Measurements from ENCODE around the gene OR2A1.
"Not testable (repeated sequence)": the region's sequence is repeated elsewhere in the genome, so short reads cannot be mapped to it uniquely, and the experiment has no call there.

The OR2A1 gene

GRCh38 chr7:144311872-144312469 is at the start of gene OR2A1:
OR2A1 (plus strand) TSS chr7:144312419; CDS start chr7:144318125, 5,706 bp downstream.
- not testable (repeated sequence) for DNase-seq

GRCh38 chr7:144264692-144265091 is 47.5 kb upstream of the OR2A1 start, which contains the start of gene OR2A7:
OR2A7 (minus strand) TSS chr7:144264792; CDS start chr7:144259628, 5,164 bp downstream.
- DNase-seq = not testable (repeated sequence)

DNA sequence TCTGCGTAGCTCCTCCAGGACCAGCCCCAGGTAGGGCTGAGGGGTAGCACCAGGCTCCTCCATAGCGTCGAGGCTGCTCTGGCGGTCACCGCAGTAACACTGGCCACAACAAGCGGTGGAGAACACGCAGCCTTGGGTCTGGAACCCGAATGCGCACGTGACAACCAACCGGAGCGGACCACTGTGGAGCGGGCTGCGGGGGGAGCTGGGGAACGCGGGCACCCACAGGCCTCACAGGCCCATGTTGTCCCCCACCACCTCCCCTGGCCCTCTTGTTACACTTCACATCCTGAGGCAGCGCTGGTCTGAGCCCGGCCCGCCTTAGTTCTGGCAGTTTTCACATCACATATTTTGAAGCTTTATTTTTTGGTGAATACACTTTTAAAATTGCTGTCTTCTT is 43.0 kb upstream of the OR2A1 start, which contains the start of gene CTAGE8:
TSS of gene CTAGE8 (minus strand) at position 101 of the 400 bp plus-strand sequence. CDS start at position 63, 38 bp downstream.
- not testable (repeated sequence) for DNase-seq

DNA sequence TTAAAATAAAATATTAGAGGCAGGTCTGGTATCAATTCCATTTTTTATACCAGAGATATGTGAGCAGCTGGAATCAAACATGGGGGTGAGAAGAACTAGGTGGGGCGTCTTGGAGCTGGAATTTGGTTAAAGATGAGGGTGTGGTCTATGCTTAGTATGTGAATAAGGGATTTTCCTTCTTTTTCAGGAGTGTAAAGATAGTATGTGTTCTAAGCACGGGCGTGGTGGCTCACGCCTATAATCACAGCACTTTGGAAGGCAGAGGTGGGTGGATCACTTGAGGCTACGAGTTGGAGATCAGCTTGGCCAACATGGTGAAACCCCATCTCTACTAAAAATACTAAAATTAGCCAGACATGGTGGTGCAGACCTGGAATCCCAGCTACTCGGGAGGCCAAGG is 36.9 kb upstream of the OR2A1 start:
- DNase-seq = not testable (repeated sequence)

DNA sequence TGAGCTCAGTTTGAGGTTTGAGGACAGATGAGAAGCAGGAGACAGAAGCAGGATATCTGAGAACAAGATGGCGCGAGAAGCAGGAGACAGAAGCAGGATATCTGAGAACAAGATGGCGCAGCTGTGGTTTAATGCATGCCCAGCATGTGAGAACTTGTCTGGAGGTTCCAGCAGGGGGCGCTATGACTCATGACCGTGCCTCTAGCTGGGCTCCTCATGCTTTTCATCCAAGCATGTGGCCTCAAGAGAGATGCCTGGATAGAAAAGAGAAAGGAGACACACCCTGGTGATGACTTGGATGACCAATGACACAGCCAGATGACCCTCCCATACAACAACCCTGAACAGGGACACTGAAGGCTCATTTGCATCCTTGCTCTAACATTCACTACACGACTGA is 32.2 kb upstream of the OR2A1 start:
- not testable (repeated sequence) for DNase-seq

DNA sequence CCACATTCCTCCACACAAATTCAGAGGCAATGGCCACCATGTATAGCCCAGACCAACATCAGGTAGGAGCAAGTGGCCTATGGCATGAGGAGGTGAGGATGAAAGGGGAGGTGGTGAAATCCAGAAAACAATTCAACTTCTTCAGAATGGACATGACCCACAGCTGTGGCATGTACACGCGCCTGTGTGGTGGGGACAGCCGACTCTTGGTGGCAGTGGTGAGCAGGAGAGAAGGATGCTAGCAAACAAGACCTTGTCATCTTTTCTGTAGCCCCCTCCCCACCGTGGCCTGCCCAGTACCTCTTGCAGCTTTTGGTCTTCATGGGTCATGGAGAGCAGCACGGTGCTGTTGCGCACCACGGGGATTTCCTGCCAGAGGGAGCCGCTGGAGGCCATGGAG is 30.2 kb upstream of the OR2A1 start:
- DNase-seq = not testable (repeated sequence)

DNA sequence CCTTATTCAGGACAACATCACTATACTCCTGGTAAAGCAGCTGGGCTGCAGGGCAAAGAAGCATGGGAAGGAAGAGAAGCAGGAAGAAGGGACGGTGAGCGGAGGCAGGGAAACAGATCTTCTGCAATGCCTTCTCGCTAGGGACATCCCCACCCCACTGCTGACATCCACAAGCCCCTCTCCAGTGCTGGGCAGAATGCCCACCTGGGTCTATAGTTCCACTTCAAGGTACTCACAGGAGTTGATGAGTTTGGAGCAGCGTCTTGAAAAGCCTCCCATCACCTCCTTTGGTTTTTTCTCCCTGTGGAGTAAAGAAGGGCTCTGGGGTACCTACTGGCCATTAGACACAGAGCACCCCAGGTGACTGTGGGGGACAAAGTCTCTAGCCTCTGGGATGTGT is 29.7 kb upstream of the OR2A1 start:
- DNase-seq = not testable (repeated sequence)

DNA sequence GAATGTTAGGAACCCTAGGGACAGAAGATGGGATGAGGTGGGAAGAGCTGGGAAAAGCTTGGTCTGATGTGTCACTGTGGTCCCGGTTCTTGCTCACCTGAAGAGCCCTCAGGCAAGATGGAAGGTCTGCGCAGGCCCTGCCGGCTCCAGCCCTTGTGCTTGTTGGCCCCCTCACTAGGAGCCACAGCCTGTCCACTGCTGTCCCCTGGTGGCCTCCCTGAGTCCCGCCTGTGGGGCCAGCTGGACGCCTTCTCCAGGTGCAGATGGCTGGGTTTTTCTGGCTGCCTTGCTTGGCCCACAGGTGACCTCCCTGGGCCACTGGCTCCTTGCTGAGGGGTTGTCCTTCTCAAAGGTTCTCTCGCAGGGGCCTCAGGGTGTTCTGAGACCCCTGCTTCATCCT is 28.5 kb upstream of the OR2A1 start:
- DNase-seq = not testable (repeated sequence)

GRCh38 chr7:144287171-144287784 is 24.9 kb upstream of the OR2A1 start:
- not testable (repeated sequence) for DNase-seq

- not testable (repeated sequence) for DNase-seq
Measured at GRCh38 chr7:144291607-144292006, 20.6 kb upstream of the OR2A1 start.

DNA sequence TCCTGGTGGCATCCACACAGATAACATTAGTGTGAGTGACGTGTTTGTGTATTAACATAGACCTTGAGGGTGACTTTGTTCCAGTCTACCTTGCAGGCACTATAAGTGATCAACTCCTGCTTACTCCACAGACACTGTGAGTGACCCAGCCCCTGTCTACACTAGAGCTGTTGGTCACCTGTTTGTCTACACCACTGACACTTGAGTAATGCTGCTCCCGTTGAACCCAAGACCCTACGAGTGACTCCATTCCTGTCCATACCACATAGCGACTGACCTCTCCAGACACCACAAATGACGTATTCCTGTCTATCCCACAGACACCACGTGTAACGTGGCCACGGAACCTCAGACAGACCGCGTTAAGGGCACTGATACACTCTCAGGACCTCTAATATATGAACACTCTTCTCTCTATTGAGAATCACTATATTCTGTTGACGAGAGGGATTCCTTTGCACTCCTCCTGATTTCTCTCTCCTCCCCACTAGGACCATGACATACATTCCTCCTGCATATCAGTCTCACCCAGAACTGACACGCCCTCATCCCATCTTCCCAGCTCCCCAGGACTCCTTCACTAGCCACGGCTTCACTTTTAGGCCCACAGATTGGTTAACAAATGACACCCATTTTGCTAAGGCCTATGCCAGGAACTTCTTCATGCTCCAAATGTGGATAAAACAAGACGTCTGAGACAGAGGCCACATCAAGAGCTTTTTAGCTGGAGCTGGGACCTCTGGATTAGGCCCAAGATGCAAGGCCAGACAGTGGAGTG is 19.6 kb upstream of the OR2A1 start:
- DNase-seq = not testable (repeated sequence)

DNA sequence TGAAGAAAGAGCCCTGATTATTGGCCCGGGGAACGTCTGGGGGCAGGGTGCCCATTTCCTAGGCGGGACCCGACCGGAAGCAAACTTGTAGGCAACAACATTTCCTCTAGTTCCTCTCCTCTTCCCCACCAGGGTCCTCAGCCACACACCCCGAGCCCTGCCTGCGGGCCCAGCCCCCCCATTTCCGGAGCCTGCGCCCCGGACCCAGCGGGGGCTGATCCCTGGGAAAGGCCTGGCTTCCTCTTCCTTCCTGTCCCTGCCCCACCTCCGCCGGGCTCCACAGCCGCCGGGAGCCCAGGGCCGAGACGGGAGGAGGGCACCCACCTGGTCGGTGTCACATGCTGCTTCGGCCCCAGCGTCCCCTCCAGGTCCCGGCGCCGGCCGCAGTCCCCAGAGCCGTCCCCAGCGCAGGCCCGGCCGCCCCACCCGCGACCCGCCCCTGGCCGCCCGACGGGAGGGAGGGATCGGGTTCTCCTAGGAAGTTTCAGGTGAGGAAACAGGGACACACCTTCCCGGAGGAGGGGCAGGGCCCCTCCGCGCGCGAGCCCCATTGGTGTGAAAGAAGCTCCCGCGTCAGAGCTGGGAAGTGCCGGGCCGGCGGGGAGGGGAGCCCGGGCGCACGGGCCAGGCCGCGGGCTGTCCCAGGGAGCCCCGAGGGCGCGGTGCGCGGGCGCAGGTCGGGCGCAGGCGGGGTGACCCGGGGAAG is 18.3 kb upstream of the OR2A1 start:
- DNase-seq = not testable (repeated sequence)

DNA sequence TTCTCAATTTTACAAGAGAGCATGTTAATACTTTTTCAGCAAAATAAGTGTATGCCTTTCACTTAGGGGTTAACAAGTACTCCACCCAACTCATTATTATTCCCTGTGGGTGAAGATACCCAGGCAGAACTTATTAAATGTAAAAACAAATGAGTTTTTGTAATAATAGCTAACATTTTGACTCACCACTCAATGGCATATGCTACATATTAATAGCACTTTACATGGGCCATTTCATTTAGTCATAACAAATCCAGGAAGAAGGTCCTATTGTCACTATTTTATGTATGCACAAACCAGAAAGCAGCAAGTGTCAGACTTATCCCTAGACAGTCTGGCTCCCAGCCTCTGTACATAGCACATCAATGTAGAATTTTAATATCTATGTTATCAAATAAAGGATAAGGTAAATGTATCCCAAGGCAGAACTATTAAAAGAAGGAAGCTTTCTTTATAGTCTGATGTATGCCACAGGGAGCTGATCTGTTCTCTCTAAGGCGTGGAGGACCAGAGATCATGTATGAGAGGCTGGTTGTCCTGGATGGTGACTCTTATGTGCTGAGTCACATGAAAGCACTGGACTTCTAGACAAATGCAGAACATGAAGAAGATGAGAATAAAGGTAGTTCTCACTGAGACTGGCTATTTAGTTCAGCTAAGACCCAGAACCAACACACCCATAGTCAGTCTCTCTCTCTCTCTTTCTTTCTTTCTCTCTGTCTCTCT is 9.5 kb upstream of the OR2A1 start:
- DNase-seq = not testable (repeated sequence)

- not testable (repeated sequence) for DNase-seq
Measured at GRCh38 chr7:144303607-144304006, 8.6 kb upstream of the OR2A1 start.

DNA sequence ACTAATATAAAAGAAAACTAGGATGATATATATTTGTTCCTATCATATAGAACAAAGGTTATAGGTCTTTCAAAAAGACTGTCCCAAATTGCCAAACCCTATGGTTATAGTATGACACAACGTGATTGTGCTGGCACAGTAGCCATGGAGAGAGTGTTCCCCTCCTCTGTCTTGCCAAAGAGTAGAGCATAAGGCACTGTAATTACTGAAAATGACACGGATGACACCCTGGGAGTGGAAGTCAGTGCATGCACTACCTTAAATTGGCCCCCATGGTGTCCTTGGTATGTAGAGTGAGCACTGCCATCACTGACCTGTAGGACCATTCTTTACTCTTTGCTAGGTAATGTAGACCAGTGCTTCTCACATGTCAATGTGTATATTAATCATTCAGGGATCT is 7.1 kb upstream of the OR2A1 start:
- DNase-seq = not testable (repeated sequence)

GRCh38 chr7:144309702-144310101 is 2.5 kb upstream of the OR2A1 start:
- not testable (repeated sequence) for DNase-seq

DNA sequence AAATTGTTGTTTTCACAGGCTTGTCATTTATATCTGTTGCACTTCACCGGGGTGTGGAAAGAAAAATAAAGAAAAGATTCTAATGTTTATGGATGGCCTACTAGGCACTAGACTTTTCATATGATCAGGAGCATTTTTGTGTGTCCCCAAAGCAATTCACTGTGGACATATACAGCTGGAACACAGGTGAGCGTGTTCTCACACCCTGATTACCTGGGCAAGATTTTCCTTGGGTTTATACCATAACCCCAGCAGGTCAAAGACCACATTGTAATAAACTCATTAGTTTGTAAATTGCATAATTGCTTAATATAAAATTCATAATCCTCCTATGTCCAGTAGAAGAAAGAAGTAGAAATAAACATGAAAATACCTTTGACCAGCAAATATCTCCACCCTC is 1.0 kb upstream of the OR2A1 start:
- not testable (repeated sequence) for DNase-seq

GRCh38 chr7:144317537-144317936 is 5.3 kb downstream of the OR2A1 start:
- not testable (repeated sequence) for DNase-seq

- not testable (repeated sequence) for DNase-seq
Measured at GRCh38 chr7:144319547-144319946, 7.3 kb downstream of the OR2A1 start.

GRCh38 chr7:144321677-144322206 is 9.5 kb downstream of the OR2A1 start:
- not testable (repeated sequence) for DNase-seq

GRCh38 chr7:144323359-144323758 is 11.1 kb downstream of the OR2A1 start:
- not testable (repeated sequence) for DNase-seq

DNA sequence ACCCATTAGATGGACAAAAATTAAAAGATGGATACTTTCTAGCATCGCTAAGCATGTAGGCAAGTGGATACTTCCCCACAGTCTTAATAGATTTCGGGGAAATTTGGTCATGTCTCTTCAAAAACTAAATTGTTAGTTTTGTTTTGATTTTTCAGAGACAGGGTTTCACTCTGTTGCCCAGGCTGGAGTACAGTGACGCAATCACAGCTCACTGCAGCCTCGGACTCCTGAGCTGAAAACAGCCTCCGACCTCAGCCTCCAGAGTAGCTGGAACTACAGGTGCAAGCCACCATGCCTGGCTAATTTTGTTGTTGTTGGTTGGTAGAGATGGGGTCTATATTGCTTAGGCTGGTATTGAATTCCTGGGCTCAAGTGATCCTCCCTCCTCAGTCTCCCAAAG is 13.6 kb downstream of the OR2A1 start:
- not testable (repeated sequence) for DNase-seq
